HepG2 (cell line): ENCODE results near the gene MYO15A. TPM values are rescaled to one million over a fixed set of nuclear protein-coding genes. Genes with fewer than 3 reads are reported as not detected.

Experiments used
- ATAC-seq: fragments of 200-7000 bp; cut with Tn5 transposase; 3 replicates; pipeline ENCODE4 v1.9.1; 2020; ENCODE audit warnings: mild to moderate bottlenecking, moderate library complexity
- BruUV-seq: library from RNA; stranded (reverse); fragments of 400-500 nt; replicated peaks from 2 replicates; lab custom pipeline; 2021; lab: Mats Ljungman, UMichigan
- CTCF ChIA-PET: fragments of 300-600 bp; formaldehyde crosslinking; extraction: SDS; loops from one replicate; lab custom pipeline; 2021; ENCODE audit warnings: low total read pairs, inconsistent platforms, low intra/inter-chr PET ratio; lab: Yijun Ruan, JAX
- POLR2A ChIA-PET: fragments of 350-600 bp; sonication (Branson Sonifier 250); formaldehyde crosslinking; loops from one replicate; lab custom pipeline; 2020; ENCODE audit warnings: antibody characterized with exemption, inconsistent platforms; lab: Yijun Ruan, JAX
- DNase-seq: peaks from one replicate; pipeline ENCODE4 v3.0.0-alpha.2; 2015; ENCODE audit warnings: low spot score
- FAIRE-seq: peaks from 3 replicates; lab custom pipeline; 2011; peaks lifted over from hg19 to GRCh38; lab: Jason Lieb, UNC
- H2AFZ ChIP-seq: one replicate; pipeline ENCODE4 v1.6.1; 2011; ENCODE audit warnings: low read length, inconsistent platforms
- H3K27ac ChIP-seq: fragments of 300-600 bp; 3 replicates; pipeline ENCODE4 v1.8.0; 2011; ENCODE audit warnings: mixed run types, mild to moderate bottlenecking, mixed read lengths, low read length, inconsistent platforms; ENCODE audit not compliant: insufficient read depth; ENCODE audit errors: extremely low read length
- H3K27me3 ChIP-seq, 2 experiments: fragments of 200-600 bp in 1 of 2; 2 replicates in 1 of 2; 3 replicates in 1 of 2; pipeline versions ENCODE4 v1.6.0 to v1.8.0; 2011; ENCODE audit warnings: low read length in 2 of 2, mild to moderate bottlenecking in 2 of 2, moderate library complexity in 2 of 2, inconsistent platforms in 1 of 2; ENCODE audit not compliant: insufficient read depth in 2 of 2, control insufficient read depth in 1 of 2
- H3K36me3 ChIP-seq, 2 experiments: fragments of 200-600 bp in 1 of 2; replicated peaks in 1 of 2; 2 replicates in 1 of 2; 3 replicates in 1 of 2; pipeline versions ENCODE4 v1.5.1 to v1.8.0; 2011; ENCODE audit warnings: low read length in 2 of 2, inconsistent platforms in 1 of 2; ENCODE audit not compliant: insufficient read depth in 2 of 2, control insufficient read depth in 1 of 2
- H3K4me1 ChIP-seq: 2 replicates; pipeline ENCODE4 v1.5.1; 2012; ENCODE audit warnings: low read length, inconsistent platforms; ENCODE audit not compliant: insufficient read depth
- H3K4me2 ChIP-seq: 2 replicates; pipeline ENCODE4 v1.6.0; 2011; ENCODE audit warnings: low read depth, low read length, inconsistent platforms
- H3K4me3 ChIP-seq, 3 experiments: fragments of 200-600 bp in 1 of 3; sonication (generic), shearing (Covaris generic) in 1 of 3; replicated peaks in 1 of 3; 2 replicates each; pipeline ENCODE4 v1.5.1; 2011 to 2016; ENCODE audit warnings: low read length in 3 of 3, inconsistent platforms in 2 of 3, low read depth in 2 of 3, mild to moderate bottlenecking in 2 of 3, control low read depth in 1 of 3, mixed read lengths in 1 of 3; ENCODE audit not compliant: insufficient read depth in 1 of 3
- H3K79me2 ChIP-seq: one replicate; pipeline ENCODE4 v1.6.1; 2011; ENCODE audit warnings: low read length, inconsistent platforms; ENCODE audit not compliant: insufficient read depth
- H3K9ac ChIP-seq: 2 replicates; pipeline ENCODE4 v1.6.0; 2011; ENCODE audit warnings: mild to moderate bottlenecking, low read depth, low read length, inconsistent platforms; ENCODE audit not compliant: insufficient read depth
- H3K9me3 ChIP-seq: 2 replicates; pipeline ENCODE4 v1.5.1; 2012; ENCODE audit warnings: mild to moderate bottlenecking, low read length
- H4K20me1 ChIP-seq: 2 replicates; pipeline ENCODE4 v1.6.0; 2011; ENCODE audit warnings: inconsistent platforms, mild to moderate bottlenecking, low read length, moderate library complexity; ENCODE audit not compliant: insufficient read depth
- CREB3 ChIP-seq: sonication (generic); formaldehyde crosslinking; IDR thresholded peaks from 2 replicates; pipeline ENCODE4 v1.5.0; 2020; ENCODE audit warnings: missing genetic modification reagents
- GABPB1 ChIP-seq: IDR thresholded peaks from 2 replicates; pipeline ENCODE4 v1.6.1; 2016; ENCODE audit warnings: mild to moderate bottlenecking, missing genetic modification reagents, moderate library complexity, missing compliant biosample characterization
- JUN ChIP-seq: sonication (generic); formaldehyde crosslinking; IDR thresholded peaks from 2 replicates; pipeline ENCODE4 v1.4.0; 2020; ENCODE audit warnings: mild to moderate bottlenecking, missing genetic modification reagents
- MYNN ChIP-seq: sonication (generic); formaldehyde crosslinking; IDR thresholded peaks from 2 replicates; pipeline ENCODE4 v1.4.0; 2020; ENCODE audit warnings: mild to moderate bottlenecking, low read depth, missing genetic modification reagents
- NR2F2 ChIP-seq: IDR thresholded peaks from 2 replicates; pipeline ENCODE4 v1.6.1; 2012; ENCODE audit warnings: low read depth, inconsistent platforms, borderline replicate concordance
- SMARCC2 ChIP-seq: fragments of 450-650 bp; IDR thresholded peaks from 2 replicates; pipeline ENCODE4 v1.6.1; 2017; ENCODE audit warnings: antibody characterized with exemption, mild to moderate bottlenecking
- SYNCRIP ChIP-seq: fragments of 200-400 bp; formaldehyde crosslinking; IDR thresholded peaks from 2 replicates; pipeline ENCODE4 v1.6.1; 2018; ENCODE audit warnings: mild to moderate bottlenecking, low read depth, low read length; ENCODE audit not compliant: insufficient read depth
- ZBTB40 ChIP-seq, 2 experiments: fragments of 450-650 bp in 1 of 2; sonication (generic) in 1 of 2; formaldehyde crosslinking in 1 of 2; IDR thresholded peaks; 2 replicates each; pipeline versions ENCODE4 v1.6.1 to v1.8.0; 2016 to 2022; ENCODE audit warnings: antibody characterized with exemption in 1 of 2, mild to moderate bottlenecking in 1 of 2, missing genetic modification reagents in 1 of 2
- WGBS: methylation state at CpG from one replicate; pipeline ENCODE4 v1.1.6; 2017; ENCODE audit warnings: low lambda C conversion rate; 5-methylcytosine and 5-hydroxymethylcytosine counted together
- in situ Hi-C: cut with HindIII; loops from 2 replicates; pipeline ENCODE4 v1.10.0; 2017; ENCODE audit warnings: low pct_unique_long_range_greater_than_20kb; ENCODE audit not compliant: extremely low pct_ligation_motif_present
- intact Hi-C: fragments of 100-400 bp; cut with micrococcal nuclease; formaldehyde crosslinking; loops from one replicate; pipeline ENCODE4 v1.10.0; 2022; ENCODE audit not compliant: unreplicated experiment
- polyA plus RNA-seq, 8 experiments: library from polyadenylated mRNA; depleted of rRNA in 3 of 8; stranded (reverse) in 7 of 8; unstranded in 1 of 8; fragments of >200 nt; fragmentation: Illumina TruSeq in 4 of 8; extraction: Trizol in 4 of 8; gene quantifications; 2 replicates each; pipeline versions ENCODE4 v1.2.1 to v1.2.3, GENCODE V29; 2011 to 2016; ENCODE audit warnings: low read depth in 4 of 8, missing spikeins in 1 of 8, mixed read lengths in 1 of 8; ENCODE audit not compliant: insufficient read depth in 1 of 8
- total RNA-seq, 5 experiments: library from RNA; depleted of rRNA; stranded (reverse); fragments of >200 nt; fragmentation: Illumina TruSeq; extraction: Trizol; gene quantifications; 2 replicates each; pipeline ENCODE4 v1.2.3, GENCODE V29; 2016; ENCODE audit warnings: low read depth in 1 of 5

The MYO15A gene
- total and polyA plus RNA-seq, 2 of the 13 experiments (the other 11 are each of a cell fraction or from before 2014, with no cell fraction given) = 0.07 to 0.20 TPM

GRCh38 chr17:18094409-18094807 is 14.1 kb upstream of the MYO15A start:
- no peaks in the 10 kb centered on the region for H4K20me1 ChIP-seq
- no peak overlapping the region for H3K4me3 ChIP-seq
- TF ChIP-seq GABPB1 (CRISPR knock-in tag) = no peak
- TF ChIP-seq JUN (CRISPR knock-in tag) = no peak
- no peak for TF ChIP-seq SMARCC2
- TF ChIP-seq, all 625 proteins: peak for 0
- intact Hi-C loops = no loop called here
- Histone ChIP-seq H3K27me3 (no peaks in the 10 kb centered on the region), H3K9me3 (no peaks in the 10 kb centered on the region), H2AFZ (no peak overlapping the region), H3K4me1 (peaks cover 5% of the 10 kb centered on the region; the same call in 1 of the 2 replicates), H3K79me2 (peaks cover 2% of the 10 kb centered on the region), H3K36me3 (peaks cover 18 to 35% of the 10 kb centered on the region in 2 experiments), H3K9ac (no peak overlapping the region), H3K27ac (no peak overlapping the region), H3K4me2 (no peak overlapping the region)
- WGBS = 94% methylated on average over 10 of the region's 10 CpGs
- ChIA-PET CTCF (no interaction called here), POLR2A (no interaction called here)
- no TSS peak for BruUV-seq
- no peak for FAIRE-seq
- in situ Hi-C loops = no loop called here
- ATAC-seq = peak; percentile 17; the same call in 2 of the 3 replicates
- DNase-seq = no peak

- no peaks in the 10 kb centered on the region for H3K27me3 ChIP-seq
- intact Hi-C loops (no loop called here), in situ Hi-C loops (no loop called here)
- H3K9ac ChIP-seq = no peak overlapping the region
- H3K27ac ChIP-seq = no peak overlapping the region
- peaks cover 19 to 63% of the 10 kb centered on the region in 2 experiments; a peak in 4 of 5 replicates for H3K36me3 ChIP-seq
- H3K79me2 ChIP-seq = no peaks in the 10 kb centered on the region
- DNase-seq = no peak
- WGBS = 98% methylated on average over 9 of the region's 14 CpGs
- no peak overlapping the region for H2AFZ ChIP-seq
- no peak overlapping the region for H3K4me3 ChIP-seq
- POLR2A ChIA-PET = no interaction called here
- no peak for FAIRE-seq
- H3K4me1 ChIP-seq = no peaks in the 10 kb centered on the region
- H4K20me1 ChIP-seq = no peaks in the 10 kb centered on the region
- no peak for ATAC-seq
- H3K4me2 ChIP-seq = no peak overlapping the region
- H3K9me3 ChIP-seq = no peaks in the 10 kb centered on the region
- CTCF ChIA-PET = no interaction called here
- BruUV-seq = TSS peak; percentile 15
- no peak for TF ChIP-seq CREB3 (CRISPR knock-in tag)
- TF ChIP-seq ZBTB40 (IDR thresholded peaks at IDR 0.05) = no peak
- no peak for TF ChIP-seq ZBTB40 (CRISPR knock-in tag; IDR thresholded peaks at IDR 0.05)
- no peak for TF ChIP-seq SYNCRIP
- no peak for TF ChIP-seq NR2F2
- no peak for TF ChIP-seq MYNN (CRISPR knock-in tag)
These were observed 9.0 kb upstream of the MYO15A start for GRCh38 chr17:18099516-18099915.
